ENCODE results near the gene FZD7. TPM values are rescaled to one million over a fixed set of nuclear protein-coding genes. Genes with fewer than 3 reads are reported as not detected.

The FZD7 gene
- total and polyA plus RNA-seq, 7 donors: 1.8 to 32.1 (median 9.5) TPM

- Histone ChIP-seq H3K27me3 (ENCODE audit: insufficient read depth in 3 of 3, low read length in 2 of 3) (no peaks in the 10 kb centered on the region), H3K4me3 (no peak overlapping the region), H3K27ac (no peak overlapping the region), H3K4me1 (peaks cover 12% of the 10 kb centered on the region), H3K9me3 (no peaks in the 10 kb centered on the region), H3K36me3 (ENCODE audit: insufficient read depth in 1 of 2, low read depth in 1 of 2) (no peaks in the 10 kb centered on the region)
- ATAC-seq (no peak), DNase-seq (no peak)
- intact Hi-C loops (cut with DNase I): no loop called here
- 97 to 100% (median 100%) methylated on average over 1 of the region's 1 CpG for WGBS, 3 donors
- no peak for TF ChIP-seq CTCF (IDR thresholded peaks at IDR 0.05)
Measured at GRCh38 chr2:202049840-202050239, 16.2 kb downstream of the FZD7 start.

GRCh38 chr2:202050652-202051051 lies 17.0 kb downstream of the FZD7 start:
- H3K36me3 ChIP-seq (ENCODE audit: insufficient read depth in 1 of 2, low read depth in 1 of 2): no peaks in the 10 kb centered on the region
- no peaks in the 10 kb centered on the region for H3K9me3 ChIP-seq
- ATAC-seq (no peak), DNase-seq (no peak)
- no peak overlapping the region for H3K4me3 ChIP-seq
- no peaks in the 10 kb centered on the region for H3K27me3 ChIP-seq (ENCODE audit: insufficient read depth in 3 of 3, low read length in 2 of 3)
- H3K4me1 ChIP-seq: peaks cover 12% of the 10 kb centered on the region
- H3K27ac ChIP-seq: no peak overlapping the region
- TF ChIP-seq CTCF (IDR thresholded peaks at IDR 0.05): no peak
- intact Hi-C loops (cut with DNase I): no loop called here

- no peak overlapping the region for H3K4me3 ChIP-seq
- no peaks in the 10 kb centered on the region for H3K27me3 ChIP-seq (ENCODE audit: insufficient read depth in 3 of 3, low read length in 2 of 3)
- no peak overlapping the region for H3K27ac ChIP-seq
- peak in 1 of 4 donors; percentile 40 for ATAC-seq
- peaks cover 12% of the 10 kb centered on the region for H3K4me1 ChIP-seq
- intact Hi-C loops (cut with DNase I): no loop called here
- no peak for DNase-seq
- H3K36me3 ChIP-seq (ENCODE audit: insufficient read depth in 1 of 2, low read depth in 1 of 2): no peaks in the 10 kb centered on the region
- 20 to 29% (median 25%) methylated on average over 8 of the region's 8 CpGs for WGBS, 3 donors
- no peak for TF ChIP-seq CTCF (IDR thresholded peaks at IDR 0.05)
- H3K9me3 ChIP-seq: no peaks in the 10 kb centered on the region
Measured at GRCh38 chr2:202051499-202052161, 18.0 kb downstream of the FZD7 start.

GRCh38 chr2:202052235-202052634 lies 18.6 kb downstream of the FZD7 start:
- Histone ChIP-seq H3K9me3 (no peaks in the 10 kb centered on the region), H3K4me3 (no peak overlapping the region), H3K4me1 (peaks cover 12% of the 10 kb centered on the region), H3K27ac (no peak overlapping the region), H3K27me3 (ENCODE audit: insufficient read depth in 3 of 3, low read length in 2 of 3) (no peaks in the 10 kb centered on the region), H3K36me3 (ENCODE audit: insufficient read depth in 1 of 2, low read depth in 1 of 2) (no peaks in the 10 kb centered on the region)
- no peak for ATAC-seq
- 85 to 96% (median 95%) methylated on average over 1 of the region's 1 CpG for WGBS, 3 donors
- TF ChIP-seq CTCF (IDR thresholded peaks at IDR 0.05): no peak
- no peak for DNase-seq
- intact Hi-C loops (cut with DNase I): no loop called here

- Histone ChIP-seq H3K36me3 (ENCODE audit: insufficient read depth in 1 of 2, low read depth in 1 of 2) (no peaks in the 10 kb centered on the region), H3K9me3 (no peaks in the 10 kb centered on the region), H3K4me1 (peaks cover 12% of the 10 kb centered on the region), H3K4me3 (no peak overlapping the region), H3K27ac (no peak overlapping the region), H3K27me3 (ENCODE audit: insufficient read depth in 3 of 3, low read length in 2 of 3) (no peaks in the 10 kb centered on the region)
- DNase-seq: no peak
- intact Hi-C loops (cut with DNase I): no loop called here
- ATAC-seq: no peak
- no peak for TF ChIP-seq CTCF (IDR thresholded peaks at IDR 0.05)
- WGBS, 3 donors: 75 to 82% (median 78%) methylated on average over 3 of the region's 3 CpGs
Measured at GRCh38 chr2:202054679-202055078, 21.0 kb downstream of the FZD7 start.
